ENCODE results near the gene PSTPIP1.

GRCh38 chr15:76991741-76992645 is 2.9 kb upstream of the PSTPIP1 start:
- no peak for TF ChIP-seq CTCF (IDR thresholded peaks at IDR 0.05)
- no peak for TF ChIP-seq POLR2A (IDR thresholded peaks at IDR 0.05)
